AG08396 (cell line): ENCODE data around the gene PACSIN3.
A peak's percentile ranks its signal among the peaks of the same experiment; 100 is the strongest.

ENCODE experiments used
- DNase-seq: peaks from one replicate; pipeline ENCODE4 v3.0.0; 2012; ENCODE audit warnings: low spot score, mixed read lengths

Gene PACSIN3

GRCh38 chr11:47176328-47177228 lies 9.7 kb downstream of the PACSIN3 start, which contains the start of gene ARFGAP2:
Gene ARFGAP2 (minus strand): TSS chr11:47176879. CDS start chr11:47176853, 26 bp downstream.
- peak; percentile 100 for DNase-seq

- no peak for DNase-seq
Observed at GRCh38 chr11:47175746-47176327, 10.4 kb downstream of the PACSIN3 start.

DNA sequence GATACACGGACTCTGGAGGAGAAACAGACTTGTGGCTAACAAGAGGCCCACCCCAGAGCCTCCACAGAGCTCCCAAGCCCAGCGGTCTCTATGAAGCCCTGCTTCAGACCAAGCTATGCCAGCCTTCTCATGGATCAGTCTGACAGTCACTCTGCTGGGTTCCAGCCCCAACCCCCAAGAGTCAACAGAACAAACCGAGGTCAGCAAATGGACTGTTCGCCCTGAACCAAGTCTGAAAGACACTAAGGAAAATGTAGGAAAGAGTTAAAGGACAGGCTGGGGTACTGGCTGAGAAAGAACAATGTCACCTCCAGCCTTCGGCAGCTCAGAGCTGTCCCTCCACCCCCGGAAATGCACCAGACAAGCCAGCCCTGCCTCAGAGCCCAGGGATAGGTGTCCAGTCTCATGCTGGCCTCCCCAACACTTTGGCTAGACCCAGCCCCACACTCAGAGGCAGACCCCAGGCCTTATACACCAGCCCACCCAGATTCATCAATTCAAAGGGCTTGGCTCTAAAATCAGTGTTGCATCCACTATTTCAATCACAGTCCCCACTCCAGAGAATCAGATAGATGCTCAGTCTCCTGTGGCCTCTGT lies 13.4 kb downstream of the PACSIN3 start:
- DNase-seq: no peak

DNA sequence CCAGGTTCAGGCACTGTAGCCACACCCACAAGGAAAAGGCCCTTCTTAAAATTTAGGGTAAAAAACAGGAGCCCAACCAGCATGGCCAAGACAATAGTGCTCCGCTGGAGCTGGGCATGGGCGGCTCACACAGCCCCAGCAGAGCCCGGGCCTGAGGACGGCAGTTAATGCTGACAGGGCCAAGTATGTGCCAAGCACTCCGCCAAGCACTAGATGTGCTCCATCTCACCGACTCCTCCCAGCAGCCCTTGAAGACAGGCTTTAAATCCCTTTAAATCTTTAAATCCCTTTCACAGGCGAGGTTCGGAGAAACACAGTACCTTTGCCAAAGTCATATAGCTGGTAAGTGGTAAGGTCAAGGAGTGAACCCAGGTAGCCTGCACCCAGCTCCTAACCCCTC lies 14.4 kb downstream of the PACSIN3 start:
- no peak for DNase-seq

GRCh38 chr11:47171061-47171838 lies 15.0 kb downstream of the PACSIN3 start:
- no peak for DNase-seq

- no peak for DNase-seq
Observed at GRCh38 chr11:47166368-47166767, 19.9 kb downstream of the PACSIN3 start.

GRCh38 chr11:47165253-47165840 lies 20.9 kb downstream of the PACSIN3 start:
- no peak for DNase-seq

DNA sequence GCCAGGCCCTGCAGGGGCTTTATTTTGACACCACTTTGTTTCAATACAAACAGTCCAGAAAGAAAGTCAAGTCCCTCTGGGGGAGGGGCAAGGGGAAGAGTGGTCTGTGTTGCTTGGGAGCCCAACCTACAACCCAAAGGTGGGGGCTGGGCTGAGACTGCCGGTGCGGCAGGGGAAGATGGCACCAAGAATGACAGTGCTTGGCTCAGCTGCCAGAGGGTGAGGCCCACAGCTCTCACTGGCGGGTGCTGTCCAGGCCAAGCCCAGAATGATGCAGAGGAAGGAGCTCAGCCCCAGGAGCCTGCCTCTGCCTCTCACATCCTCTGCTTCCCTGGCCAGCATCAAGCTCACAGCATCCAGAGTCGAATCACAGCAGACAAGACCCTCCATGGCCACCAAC lies 21.9 kb downstream of the PACSIN3 start:
- no peak for DNase-seq

GRCh38 chr11:47163898-47164297 lies 22.3 kb downstream of the PACSIN3 start:
- DNase-seq: no peak

- no peak for DNase-seq
Observed at GRCh38 chr11:47163193-47163592, 23.0 kb downstream of the PACSIN3 start.

- DNase-seq: no peak
Observed at GRCh38 chr11:47162426-47162825, 23.8 kb downstream of the PACSIN3 start.

- DNase-seq: no peak
Observed at GRCh38 chr11:47161890-47162289, 24.3 kb downstream of the PACSIN3 start.

- DNase-seq: peak; percentile 89
Observed at GRCh38 chr11:47161134-47161854, 24.9 kb downstream of the PACSIN3 start.

DNA sequence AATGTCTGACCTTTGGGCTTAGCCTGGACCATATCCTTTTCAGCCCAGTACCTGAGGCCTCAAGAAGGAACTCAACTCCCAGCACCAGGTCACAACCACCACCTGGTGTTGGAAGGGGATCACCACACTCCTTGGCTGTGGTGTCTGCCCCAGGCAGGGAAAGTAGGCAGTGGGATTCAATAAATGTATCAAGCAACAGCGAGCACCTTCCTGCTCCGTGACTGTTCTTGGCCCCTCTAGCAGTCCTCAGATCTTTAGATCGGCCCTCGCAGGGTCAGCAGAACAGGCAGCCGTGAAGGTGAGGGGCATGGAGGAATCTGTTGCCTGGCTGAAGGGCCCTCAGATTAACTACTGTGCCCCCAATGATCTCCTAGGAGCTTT lies 25.5 kb downstream of the PACSIN3 start:
- DNase-seq: no peak

- no peak for DNase-seq
Observed at GRCh38 chr11:47158242-47158641, 28.0 kb downstream of the PACSIN3 start.

DNA sequence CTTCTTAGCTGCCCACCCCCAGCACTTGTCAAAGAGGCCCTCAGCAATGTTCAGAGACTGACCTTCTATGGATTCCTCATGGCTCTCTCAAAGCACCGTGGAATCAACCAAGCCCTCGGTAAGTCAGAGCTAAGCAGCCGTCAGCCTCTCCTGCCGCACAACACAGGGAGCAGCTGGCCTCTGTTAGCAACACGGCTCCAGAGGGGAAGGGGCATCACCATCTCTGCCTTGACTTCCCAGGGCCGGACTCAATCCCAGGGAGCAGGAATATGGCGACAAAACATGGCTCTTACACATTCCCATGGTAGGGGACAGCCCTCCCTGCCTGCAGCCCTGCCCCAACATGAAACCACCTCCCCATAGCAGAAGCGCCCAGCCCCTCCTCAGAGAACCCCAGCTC lies 28.4 kb downstream of the PACSIN3 start:
- DNase-seq: no peak

GRCh38 chr11:47156951-47157350 lies 29.3 kb downstream of the PACSIN3 start:
- no peak for DNase-seq

- no peak for DNase-seq
Observed at GRCh38 chr11:47156333-47156732, 29.9 kb downstream of the PACSIN3 start.

DNA sequence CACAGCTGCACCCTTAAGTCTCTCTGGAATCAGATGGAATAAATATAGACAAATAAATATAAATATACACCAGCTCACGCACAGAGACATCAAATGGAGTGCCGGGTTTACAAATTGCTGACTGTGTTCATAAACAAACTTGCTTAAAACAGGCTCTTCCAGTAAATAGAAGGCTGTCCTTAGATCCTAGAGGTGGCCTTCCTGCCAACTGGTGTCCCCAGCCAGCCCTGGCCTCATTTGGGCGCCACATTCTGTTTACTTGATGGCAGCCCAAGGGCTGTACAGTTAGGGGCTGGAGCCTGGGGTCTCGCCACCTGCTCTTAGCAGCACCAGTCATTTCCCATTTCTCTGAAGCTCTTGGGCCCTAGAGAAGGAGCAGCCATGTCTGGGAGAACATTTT lies 30.4 kb downstream of the PACSIN3 start:
- no peak for DNase-seq

GRCh38 chr11:47154616-47155570 lies 31.3 kb downstream of the PACSIN3 start:
- DNase-seq: no peak
